Measurements from ENCODE around the gene SLC25A3.

DNA sequence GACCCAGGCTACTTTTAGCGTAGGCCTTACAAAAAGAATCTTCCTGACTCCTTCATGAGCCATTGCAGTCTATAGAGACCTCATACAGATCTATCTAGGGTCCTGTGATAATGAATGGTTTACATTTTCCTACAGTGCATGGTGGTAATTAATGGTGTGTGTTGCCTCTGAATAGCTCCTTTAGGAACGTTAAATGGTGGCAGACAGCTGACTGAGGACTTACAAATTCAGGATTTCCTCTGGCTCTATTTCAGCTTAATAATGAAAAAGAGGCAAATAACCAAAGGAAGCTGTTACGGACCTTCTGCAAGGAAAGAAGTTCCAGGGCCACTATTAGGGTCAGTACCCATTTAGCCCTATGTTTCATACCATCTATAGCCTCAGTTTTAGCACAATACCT is 46.0 kb downstream of the SLC25A3 start:
- TF ChIP-seq CTCF (IDR thresholded peaks at IDR 0.05) (no peak), EZH2 (IDR thresholded peaks at IDR 0.05) (no peak), EZH2phosphoT487 (IDR thresholded peaks at IDR 0.05) (no peak)
